Osteocyte (in vitro differentiated cells): Measurements from ENCODE around the gene MEX3D. TPM values are rescaled to one million over a fixed set of nuclear protein-coding genes. Genes with fewer than 3 reads are reported as not detected.

ENCODE experiments used
- DNase-seq: peaks from one replicate; pipeline ENCODE4 v3.0.0; 2021; ENCODE audit warnings: mixed read lengths; ENCODE audit not compliant: unreplicated experiment; ENCODE audit errors: extremely low spot score
- H3K27ac Mint-ChIP-seq: one replicate; pipeline ENCODE4 v1.8.0; 2021; ENCODE audit warnings: mild to moderate bottlenecking, mixed read lengths; ENCODE audit not compliant: unreplicated experiment
- H3K27me3 Mint-ChIP-seq: one replicate; pipeline ENCODE4 v1.8.0; 2021; ENCODE audit warnings: mixed read lengths; ENCODE audit not compliant: unreplicated experiment
- H3K36me3 Mint-ChIP-seq: one replicate; pipeline ENCODE4 v1.8.0; 2021; ENCODE audit warnings: mixed read lengths; ENCODE audit not compliant: unreplicated experiment
- H3K4me1 Mint-ChIP-seq: one replicate; pipeline ENCODE4 v1.8.0; 2021; ENCODE audit warnings: mixed read lengths; ENCODE audit not compliant: unreplicated experiment
- H3K4me3 Mint-ChIP-seq: one replicate; pipeline ENCODE4 v1.8.0; 2021; ENCODE audit warnings: mild to moderate bottlenecking, moderate library complexity, mixed read lengths; ENCODE audit not compliant: unreplicated experiment
- H3K9me3 Mint-ChIP-seq: one replicate; pipeline ENCODE4 v1.8.0; 2021; ENCODE audit warnings: mixed read lengths; ENCODE audit not compliant: unreplicated experiment
- CTCF ChIP-seq: fragments of 200-600 bp; sonication (generic); IDR thresholded peaks from 2 replicates; pipeline ENCODE4 v1.5.0; 2021; ENCODE audit warnings: antibody characterized with exemption, mild to moderate bottlenecking, moderate library complexity
- total RNA-seq: library from RNA; stranded (reverse); gene quantifications from 2 replicates; pipeline ENCODE4 v1.2.1, GENCODE V29; 2021

The MEX3D gene
- total RNA-seq, 1 donor from 2014 or later = 65.5 TPM

DNA sequence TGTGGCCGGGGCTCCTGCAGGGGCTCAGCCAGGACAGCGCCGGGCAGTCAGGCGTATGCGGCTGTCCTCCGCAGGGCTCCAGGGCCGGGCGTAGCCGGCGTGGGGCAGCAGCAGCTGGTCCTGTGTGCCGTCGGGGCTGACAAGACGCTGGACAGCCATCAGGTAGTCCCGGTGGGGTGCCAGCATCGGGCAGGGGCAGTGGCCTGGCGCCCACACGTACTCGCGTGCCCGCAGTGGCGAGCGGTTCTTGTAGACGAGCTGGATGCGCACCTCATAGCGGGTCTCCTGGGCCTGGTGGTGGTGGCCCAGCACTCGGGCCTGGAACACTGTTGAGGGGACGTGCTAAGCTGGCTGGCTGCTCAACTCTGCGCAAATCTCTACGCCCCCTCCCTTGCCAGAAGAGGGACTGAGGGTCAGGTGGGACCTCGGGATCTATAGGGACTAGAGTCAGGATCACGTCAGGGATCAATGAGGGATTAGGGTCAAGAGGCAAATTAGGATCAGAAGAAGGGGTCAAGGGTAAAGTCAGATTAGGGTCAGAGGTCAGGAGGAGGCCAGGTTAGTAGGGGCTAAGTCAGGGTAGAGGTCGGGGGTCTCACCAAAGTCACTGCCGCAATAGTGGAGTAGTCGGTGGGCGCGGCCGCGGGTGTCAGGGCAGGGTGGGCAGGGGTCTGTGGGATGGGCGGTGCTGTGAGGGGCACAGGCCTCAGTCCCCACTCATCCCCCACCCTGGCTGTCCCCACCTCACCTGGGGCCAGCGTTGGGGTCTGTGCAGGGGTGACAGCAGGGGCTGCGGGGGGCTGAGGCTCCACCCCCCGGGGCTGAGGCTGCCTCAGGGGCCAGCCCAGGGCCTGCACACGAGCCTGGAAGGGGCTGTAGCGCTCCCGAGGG, 61.9 kb downstream of the MEX3D start:
- H3K4me3 Mint-ChIP-seq = no peak overlapping the region
- TF ChIP-seq CTCF = no peak
- H3K27me3 Mint-ChIP-seq = peaks cover 3% of the 10 kb centered on the region
- no peaks in the 10 kb centered on the region for H3K9me3 Mint-ChIP-seq
- DNase-seq = peak; percentile 80
- H3K4me1 Mint-ChIP-seq = peaks cover 14% of the 10 kb centered on the region
- H3K36me3 Mint-ChIP-seq = no peaks in the 10 kb centered on the region
- no peak overlapping the region for H3K27ac Mint-ChIP-seq

GRCh38 chr19:1505012-1505411, 63.1 kb downstream of the MEX3D start:
- no peak overlapping the region for H3K4me3 Mint-ChIP-seq
- H3K27me3 Mint-ChIP-seq = peaks cover 3% of the 10 kb centered on the region
- no peak for TF ChIP-seq CTCF
- H3K9me3 Mint-ChIP-seq = no peaks in the 10 kb centered on the region
- DNase-seq = no peak
- H3K27ac Mint-ChIP-seq = no peak overlapping the region
- no peaks in the 10 kb centered on the region for H3K36me3 Mint-ChIP-seq
- H3K4me1 Mint-ChIP-seq = peaks cover 12% of the 10 kb centered on the region

Other genes starting within 250 kb of the MEX3D start
- gene NDUFS7, start 184.4 kb downstream of the MEX3D start, total RNA-seq = 71.7 and 74.4 TPM in 2 replicates
- 31.2 and 35.3 TPM in 2 replicates for gene GAMT, start 166.8 kb downstream of the MEX3D start, total RNA-seq
- 91.0 and 101 TPM in 2 replicates for gene DAZAP1, start 160.7 kb downstream of the MEX3D start, total RNA-seq
- gene RPS15, start 129.9 kb downstream of the MEX3D start, total RNA-seq = 932 and 969 TPM in 2 replicates
- gene APC2, start 118.2 kb downstream of the MEX3D start, total RNA-seq = 1.2 and 1.5 TPM in 2 replicates
- 38.0 and 38.9 TPM in 2 replicates for gene C19orf25, start 89.1 kb downstream of the MEX3D start, total RNA-seq
- gene PCSK4, start 78.0 kb downstream of the MEX3D start, total RNA-seq = 3.2 and 5.7 TPM in 2 replicates
- gene REEP6, start 77.1 kb downstream of the MEX3D start, total RNA-seq = 4.1 and 4.4 TPM in 2 replicates
- gene ADAMTSL5, start 55.3 kb downstream of the MEX3D start, total RNA-seq = 4.4 and 6.4 TPM in 2 replicates
- 0.54 TPM in 1 of 2 replicates, not detected in the other for gene PLK5, start 44.2 kb downstream of the MEX3D start, total RNA-seq
- 96.3 and 101 TPM in 2 replicates for gene MBD3, start 24.5 kb upstream of the MEX3D start, total RNA-seq
- gene UQCR11, start 37.1 kb upstream of the MEX3D start, total RNA-seq = 203 and 206 TPM in 2 replicates
- 180 and 189 TPM in 2 replicates for gene TCF3, start 84.3 kb upstream of the MEX3D start, total RNA-seq
- not detected in 2 replicates for gene ONECUT3, start 185.2 kb upstream of the MEX3D start, total RNA-seq
- 4.6 and 5.2 TPM in 2 replicates for gene ATP8B3, start 244.0 kb upstream of the MEX3D start, total RNA-seq